GM21360 (cell line): Measurements from ENCODE around the gene EPHA6.
"Not testable (repeated sequence)": the region's sequence is repeated elsewhere in the genome, so short reads cannot be mapped to it uniquely, and the experiment has no call there.

Experiments
- ATAC-seq: cut with Tn5 transposase; IDR thresholded peaks from one replicate; pipeline ENCODE4 v1.9.1; 2021; ENCODE audit warnings: mild to moderate bottlenecking, moderate library complexity; ENCODE audit not compliant: unreplicated experiment

Gene EPHA6

DNA sequence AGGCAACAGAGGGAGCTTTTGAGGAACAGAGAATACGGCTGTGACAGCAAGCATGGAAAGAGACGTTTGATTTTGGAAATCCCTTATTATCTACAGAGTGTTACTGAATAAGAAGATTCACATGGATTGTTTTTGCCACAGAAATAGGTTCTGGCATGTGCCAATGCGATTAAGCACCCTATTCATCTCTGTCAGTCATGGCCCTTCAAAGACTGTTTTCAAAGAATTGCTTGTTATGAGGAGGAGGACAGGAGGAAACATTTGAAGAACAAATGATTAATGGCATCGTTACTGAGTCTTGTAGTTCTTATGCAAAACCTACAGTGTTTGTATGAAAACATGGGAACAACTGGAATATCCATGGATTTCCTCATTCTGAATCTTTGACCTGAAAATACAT is 86.2 kb downstream of the EPHA6 start:
- no peak for ATAC-seq

DNA sequence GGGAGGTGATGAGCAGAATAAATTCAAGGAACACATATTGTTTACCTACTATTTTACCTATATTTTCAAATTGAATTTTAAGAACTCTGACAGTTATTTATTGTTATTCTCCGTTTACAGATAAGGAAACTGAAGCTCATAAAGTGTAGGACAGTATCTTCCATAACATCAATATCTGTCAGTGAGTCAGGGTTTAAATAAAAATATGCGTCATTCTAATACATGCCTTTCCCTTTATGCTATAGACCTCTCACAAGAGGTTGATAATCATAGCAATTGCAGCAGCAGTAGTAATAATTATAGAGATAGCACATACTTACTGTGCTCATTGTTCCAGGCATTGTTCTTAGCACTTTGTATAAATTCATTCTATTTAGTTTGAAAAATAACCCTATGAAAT is 101.1 kb downstream of the EPHA6 start:
- no peak for ATAC-seq

DNA sequence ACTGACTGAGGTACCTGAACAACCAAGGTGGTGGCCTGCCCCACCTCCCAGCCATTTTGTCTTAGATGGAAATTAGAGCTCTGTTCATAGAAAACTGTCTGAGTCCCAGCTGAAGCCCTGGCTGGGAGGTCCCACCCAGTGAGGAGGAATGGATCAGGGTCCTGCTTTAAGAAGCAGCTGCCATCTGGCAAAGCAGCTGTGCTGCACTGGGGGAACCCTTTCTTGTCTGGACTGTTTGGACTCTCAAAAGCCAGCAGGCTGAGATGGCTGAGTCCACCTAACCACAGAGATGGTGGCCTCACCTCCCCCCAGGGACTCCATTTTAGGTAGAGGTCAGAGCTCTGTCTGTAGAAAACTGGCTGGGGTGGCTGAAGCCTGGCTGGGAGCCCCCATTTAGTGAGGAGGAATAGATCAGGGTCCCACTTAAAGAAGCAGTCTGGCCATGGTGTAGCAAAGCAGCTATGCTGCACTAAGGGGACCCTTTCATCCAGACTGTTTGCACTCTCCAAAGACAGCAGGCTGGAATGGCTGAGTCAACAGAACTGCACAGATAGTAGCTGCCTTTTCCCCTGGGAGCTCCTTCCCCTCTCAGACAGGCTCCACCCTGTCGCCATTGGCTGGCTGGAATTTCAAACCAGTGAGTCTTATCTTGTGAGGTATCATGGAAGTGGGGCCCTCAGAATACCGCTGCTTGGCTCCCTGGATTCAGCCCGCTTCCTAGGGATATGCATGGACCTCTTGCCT is 116.9 kb downstream of the EPHA6 start:
- no peak for ATAC-seq

DNA sequence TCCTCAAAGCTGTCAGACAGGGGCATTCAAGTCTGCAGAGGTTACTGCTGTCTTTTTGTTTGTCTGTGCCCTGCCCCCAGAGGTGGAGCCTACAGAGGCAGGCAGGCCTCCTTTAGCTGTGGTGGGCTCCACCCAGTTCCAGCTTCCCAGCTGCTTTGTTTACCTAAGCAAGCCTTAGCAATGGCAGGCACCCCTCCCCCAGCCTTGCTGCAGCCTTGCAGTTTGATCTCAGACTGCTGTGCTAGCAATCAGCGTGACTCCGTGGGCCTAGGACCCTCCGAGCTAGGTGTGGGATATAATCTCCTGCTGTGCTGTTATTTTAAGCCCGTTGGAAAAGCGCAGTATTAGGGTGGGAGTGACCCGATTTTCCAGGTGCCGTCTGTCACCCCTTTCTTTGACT is 127.7 kb downstream of the EPHA6 start:
- ATAC-seq, result not testable (repeated sequence)

DNA sequence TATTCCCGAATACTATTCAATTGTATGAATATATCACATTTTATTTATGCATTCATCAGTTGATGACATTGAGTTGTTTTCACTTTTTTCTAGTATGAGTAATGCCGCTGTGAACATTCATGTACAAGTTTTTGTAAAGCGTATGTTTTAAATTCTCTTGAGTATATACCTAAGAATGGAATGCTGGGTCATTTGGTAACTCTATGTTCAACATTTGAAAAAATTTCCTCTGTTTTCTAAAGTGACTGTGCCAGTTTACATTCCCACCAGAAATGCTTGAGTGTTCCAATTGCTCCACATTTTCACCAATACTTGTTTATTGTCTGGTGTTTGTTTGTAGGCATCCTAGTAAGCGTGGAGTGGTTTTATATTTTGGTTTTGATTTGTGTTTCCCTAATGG is 144.5 kb downstream of the EPHA6 start:
- ATAC-seq, result no peak

DNA sequence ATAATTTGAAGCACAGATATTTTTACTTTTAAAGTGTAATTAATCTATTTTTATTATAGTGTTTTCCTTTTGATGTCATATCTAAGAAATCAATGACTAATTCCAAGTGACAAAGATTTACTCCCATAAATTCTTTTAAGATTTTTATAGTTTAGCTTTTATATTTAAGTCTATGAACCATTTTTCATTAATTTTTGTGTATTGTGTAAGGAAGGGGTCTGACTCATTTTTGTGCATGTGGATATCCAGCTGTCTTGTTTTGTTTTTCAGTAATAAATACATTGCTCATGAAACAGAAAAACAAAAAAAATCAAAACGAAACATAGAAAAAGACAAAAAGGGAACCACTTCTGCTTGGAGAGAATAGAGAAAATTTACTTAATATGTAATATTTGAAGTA is 145.1 kb downstream of the EPHA6 start:
- ATAC-seq, result no peak

DNA sequence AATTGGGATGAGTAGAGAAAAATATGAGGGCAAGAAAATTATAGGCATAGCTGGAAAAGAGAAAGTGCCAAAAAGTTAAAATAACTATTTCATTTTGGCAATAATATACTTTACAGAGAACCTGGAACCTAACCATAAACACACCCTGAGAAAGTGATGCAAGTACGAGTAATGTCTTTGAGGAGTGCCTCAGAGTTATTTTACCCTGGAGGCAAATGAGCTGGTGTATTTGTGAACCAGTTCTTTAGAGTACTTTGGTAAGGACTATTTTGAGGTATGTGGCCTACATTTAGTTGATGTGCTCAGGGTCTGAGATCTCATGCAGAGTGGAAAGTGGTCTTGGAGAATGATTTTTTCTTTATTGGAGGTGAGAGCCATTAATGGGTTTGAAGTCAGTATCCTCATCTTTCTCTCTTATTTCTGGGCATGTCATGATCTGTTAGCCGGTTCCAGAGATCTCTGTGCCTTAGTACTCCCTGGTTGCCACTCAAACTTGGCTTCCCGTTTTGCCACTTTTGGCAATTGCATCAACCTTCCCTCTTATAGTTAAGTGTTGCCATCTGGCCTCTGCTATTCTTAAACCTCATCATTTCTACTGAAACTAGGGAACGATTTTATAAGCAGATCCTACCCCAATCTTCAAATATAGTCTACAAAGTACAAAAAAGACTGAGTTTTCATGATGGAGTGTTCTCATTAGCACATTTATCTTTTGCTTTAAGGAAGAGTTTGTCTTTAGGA is 145.7 kb downstream of the EPHA6 start:
- ATAC-seq, result no peak

DNA sequence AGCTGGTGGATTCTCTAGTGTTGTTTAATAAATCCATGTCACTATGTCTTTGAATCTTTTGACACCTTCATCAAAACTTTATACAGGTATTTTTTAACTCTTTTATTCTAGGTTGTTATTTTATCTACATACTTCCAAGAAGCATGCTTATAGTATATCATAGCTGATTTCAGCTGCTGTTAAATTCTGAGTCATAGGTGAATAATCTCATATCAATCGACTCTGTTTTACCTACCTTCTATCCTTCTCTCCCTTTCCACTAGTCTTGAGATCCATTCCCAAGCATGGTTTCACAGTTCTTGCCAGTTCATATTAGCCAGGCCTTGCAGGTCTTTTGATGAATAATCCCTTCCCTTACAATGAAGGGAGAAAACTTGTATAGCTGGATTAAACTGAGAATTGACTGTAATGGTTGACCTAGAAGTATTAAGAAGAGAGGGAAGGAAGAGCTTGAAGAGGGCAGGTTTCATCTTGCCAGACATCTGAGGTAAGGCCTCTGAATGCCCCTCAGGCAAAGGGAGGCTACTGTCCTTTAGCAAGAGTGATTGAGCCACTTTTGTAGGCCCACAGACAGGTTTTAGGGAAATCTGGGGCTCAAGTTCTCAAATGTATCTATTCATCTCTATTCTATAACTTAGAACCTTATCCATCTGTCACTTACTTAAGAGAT is 146.4 kb downstream of the EPHA6 start:
- no peak for ATAC-seq

DNA sequence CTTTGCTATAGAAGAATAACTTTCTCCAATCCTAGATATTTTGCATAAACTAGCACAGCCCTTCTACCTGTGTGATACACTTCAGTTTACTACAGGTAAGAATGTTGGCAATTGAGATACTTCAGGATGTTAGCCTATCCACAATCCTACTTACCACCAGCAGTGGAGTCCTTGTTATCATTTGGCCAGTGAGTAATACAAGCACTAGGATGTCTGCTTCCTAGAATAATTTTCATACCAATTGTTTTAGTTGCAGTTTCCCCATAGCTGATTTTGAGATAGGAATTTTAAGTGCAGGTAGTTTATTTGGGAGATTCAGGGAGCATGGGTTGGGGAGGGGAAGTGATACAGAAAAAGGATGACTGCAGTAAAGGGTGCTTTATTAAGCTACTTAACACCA is 147.2 kb downstream of the EPHA6 start:
- ATAC-seq, result no peak

DNA sequence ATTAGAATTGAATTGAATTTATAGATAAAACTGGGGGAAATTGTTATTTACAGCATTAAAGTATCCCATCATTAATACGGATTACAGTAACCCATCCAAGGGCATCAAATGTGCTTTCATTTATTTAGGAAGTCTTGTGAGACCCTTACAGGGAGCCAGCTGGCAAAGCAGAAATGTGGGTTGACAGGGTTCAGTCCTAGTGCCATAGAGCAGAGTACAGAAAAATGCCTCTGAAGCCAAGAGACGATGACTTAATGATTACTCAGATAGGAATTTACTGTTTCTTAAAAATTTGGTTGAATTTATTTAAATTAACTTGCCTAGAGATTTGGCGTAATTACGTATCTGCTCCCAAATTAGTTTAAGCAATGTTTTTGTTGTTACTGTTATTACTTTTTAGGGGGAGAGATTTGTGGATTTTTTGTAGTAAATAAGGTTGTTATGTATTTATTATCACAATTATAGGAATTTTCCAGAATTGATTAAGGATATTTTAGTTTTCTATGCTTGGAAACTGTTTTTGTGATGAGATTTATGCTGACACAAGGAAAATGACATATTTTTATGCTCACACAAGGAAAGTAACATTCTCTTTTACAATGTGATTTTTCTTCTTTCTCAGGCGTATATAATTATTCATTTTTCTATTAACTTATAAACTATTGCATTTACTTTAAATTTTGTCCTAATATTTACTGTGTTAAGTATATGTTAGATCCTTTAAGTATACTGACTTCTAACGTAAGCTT is 152.0 kb downstream of the EPHA6 start:
- ATAC-seq, result no peak

DNA sequence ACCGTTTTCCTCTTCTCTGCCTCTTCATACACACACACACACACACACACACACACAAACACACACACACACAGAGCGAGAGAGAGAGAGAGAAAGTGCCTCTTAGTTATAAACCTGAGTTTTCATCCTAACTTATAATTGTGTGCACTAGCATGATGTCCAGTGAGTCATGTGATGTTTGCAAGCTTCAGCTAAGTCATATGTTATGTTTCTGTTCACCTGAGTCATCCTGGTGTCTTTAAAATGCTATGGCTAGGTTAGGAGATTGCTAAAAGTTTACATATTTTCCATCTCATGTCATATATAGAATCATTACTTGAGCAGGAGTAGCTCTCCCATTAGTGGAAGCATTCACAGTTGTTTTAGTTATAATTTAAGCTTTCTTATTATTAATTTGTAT is 155.8 kb downstream of the EPHA6 start:
- no peak for ATAC-seq

DNA sequence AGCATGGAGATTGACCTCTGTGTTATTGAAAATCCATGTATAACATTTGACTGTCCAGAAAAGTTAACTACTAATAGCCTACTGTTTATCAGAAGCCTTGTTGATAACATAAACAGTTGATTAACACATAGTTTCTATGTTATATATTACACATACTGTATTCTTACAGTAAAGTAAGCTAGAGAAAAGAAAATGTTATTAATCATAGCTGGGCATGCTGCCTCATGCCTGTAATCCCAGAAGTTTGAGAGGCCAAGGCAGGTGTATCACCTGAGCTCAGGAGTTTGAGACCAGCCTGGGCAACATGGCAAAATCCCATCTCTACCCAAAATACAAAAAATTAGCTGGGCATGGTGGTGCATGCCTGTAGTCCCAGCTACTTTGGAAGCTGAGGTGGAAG is 163.3 kb downstream of the EPHA6 start:
- no peak for ATAC-seq

DNA sequence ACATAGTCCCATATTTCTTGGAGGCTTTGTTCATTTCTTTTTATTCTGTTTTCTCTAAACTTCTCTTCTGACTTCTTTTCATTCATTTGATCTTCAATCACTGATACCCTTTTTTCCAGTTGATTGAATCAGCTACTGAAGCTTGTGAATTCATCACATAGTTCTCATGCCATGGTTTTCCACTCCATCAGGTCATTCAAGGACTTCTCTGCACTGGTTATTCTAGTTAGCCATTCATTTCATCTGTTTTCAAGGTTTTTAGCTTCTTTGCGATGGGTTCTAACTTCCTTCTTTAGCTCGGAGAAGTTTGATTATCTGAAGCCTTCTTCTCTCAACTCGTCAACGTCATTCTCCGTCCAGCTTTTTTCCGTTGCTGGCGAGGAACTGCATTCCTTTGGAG is 169.3 kb downstream of the EPHA6 start:
- not testable (repeated sequence) for ATAC-seq

DNA sequence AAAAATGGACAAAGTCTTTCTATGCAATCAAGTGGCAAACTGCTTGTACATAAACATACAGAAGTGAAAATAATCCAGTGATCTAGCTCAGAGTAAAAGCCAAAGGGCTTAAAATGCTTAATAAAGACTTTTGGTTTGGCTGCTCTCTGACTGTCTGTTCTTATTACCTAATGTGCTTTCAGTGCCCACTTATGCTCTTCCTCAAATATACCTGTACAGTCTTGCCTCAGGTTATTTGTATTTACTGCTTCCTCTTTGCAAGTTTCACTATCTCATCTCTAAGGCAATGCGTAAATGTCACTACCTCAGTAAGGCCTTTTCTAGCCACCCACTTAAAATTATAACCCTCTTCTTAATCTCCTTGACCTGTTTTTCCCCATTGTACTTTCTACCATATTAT is 171.8 kb downstream of the EPHA6 start:
- ATAC-seq, result no peak

DNA sequence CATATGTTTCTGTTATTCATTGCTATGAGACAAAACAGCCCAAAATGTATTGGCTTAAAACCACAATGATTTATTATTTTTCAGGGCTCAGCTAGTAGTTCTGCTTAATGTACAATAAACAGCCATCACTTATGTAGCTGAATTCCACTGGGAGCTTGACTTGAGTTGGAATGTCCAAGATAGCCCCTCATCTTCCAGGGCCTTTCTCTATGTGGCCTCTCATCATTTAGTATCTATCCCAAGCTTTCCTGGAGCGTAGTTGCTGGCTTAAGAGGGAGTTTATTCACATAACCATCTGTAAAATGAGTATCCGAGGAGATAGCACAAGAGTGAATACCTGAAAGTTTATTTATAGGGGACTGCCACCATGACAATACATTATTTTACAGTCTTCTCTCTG is 176.8 kb downstream of the EPHA6 start:
- no peak for ATAC-seq

DNA sequence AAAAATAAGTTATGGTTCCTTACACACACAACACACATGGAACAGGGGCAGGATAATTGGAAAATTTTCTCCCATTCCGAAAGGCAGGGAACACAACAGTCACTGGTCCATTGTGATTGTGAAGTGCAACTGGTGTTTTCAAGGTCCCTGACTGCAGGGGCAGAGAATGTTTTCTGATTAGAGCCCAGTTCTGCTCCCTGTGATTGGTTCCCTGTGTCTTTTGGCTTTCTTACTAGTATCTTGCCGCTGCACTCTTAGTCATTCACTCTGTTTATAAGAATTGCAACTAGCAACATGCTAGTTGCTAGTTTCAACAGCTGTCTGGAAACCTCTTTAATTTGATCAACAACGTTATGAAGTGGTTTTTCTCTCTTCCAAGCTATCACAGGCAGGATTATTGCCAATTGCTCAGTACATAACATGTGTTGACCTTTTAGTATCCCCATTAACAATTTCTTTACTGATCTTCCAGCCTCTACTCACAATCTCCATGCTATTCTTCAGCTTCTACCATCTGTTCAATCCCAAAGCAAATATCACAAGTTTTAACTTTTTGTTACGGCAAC is 177.5 kb downstream of the EPHA6 start:
- ATAC-seq, result no peak

DNA sequence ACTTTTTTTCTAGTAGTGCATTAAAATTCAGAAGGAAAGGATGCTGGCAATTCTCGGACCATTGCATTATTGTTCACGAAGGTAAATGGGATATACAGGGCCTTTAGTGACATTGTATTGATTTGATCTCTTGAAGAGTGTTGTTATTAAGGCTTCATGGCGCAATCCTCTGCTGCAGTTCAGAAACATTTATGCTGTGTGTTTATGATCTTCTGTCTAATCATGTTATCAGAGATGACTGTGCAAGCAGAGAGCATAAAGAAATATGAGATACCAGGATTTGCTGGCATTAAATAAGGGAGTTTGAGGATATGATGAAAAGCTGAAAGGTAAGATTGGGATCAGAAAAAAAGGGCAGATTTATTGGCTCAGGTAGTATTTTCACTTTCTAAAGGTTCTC is 180.6 kb downstream of the EPHA6 start:
- no peak for ATAC-seq

DNA sequence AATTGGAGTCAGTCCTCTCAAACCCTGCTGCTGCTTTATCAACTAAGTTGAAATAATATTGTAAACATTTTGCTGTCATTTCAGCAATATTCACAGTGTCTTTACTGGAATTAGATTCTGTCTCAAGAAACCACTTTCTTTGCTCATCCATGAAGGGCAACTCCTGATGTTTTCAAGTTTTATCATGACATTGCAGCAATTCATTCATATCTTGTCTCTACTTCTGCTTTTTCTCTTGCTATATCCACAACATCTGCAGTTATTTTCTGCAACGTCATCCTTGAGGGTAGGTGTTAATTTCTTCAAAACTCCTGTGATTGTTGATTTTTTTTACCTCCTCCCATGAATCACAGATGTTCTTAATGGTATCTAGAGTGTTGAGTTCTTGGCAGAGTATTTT is 181.6 kb downstream of the EPHA6 start:
- no peak for ATAC-seq

DNA sequence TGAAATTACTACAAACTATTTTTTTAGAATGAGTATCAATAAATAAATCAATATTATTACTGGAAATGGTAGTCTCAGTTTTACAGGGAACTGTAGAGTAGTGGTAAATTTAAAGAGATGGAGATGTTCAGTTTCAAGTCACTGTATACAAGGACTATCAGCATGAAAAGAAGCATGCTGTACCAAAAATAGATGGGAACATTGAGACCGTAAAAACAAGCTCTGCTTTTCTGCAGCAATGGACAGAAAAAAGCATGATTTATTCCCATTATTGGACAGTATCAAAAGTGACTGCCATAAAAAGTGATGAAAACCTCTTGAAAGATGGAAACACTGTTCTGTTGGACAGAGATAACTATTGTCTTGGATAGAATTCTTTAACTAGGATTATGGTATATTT is 187.2 kb downstream of the EPHA6 start:
- ATAC-seq, result no peak

DNA sequence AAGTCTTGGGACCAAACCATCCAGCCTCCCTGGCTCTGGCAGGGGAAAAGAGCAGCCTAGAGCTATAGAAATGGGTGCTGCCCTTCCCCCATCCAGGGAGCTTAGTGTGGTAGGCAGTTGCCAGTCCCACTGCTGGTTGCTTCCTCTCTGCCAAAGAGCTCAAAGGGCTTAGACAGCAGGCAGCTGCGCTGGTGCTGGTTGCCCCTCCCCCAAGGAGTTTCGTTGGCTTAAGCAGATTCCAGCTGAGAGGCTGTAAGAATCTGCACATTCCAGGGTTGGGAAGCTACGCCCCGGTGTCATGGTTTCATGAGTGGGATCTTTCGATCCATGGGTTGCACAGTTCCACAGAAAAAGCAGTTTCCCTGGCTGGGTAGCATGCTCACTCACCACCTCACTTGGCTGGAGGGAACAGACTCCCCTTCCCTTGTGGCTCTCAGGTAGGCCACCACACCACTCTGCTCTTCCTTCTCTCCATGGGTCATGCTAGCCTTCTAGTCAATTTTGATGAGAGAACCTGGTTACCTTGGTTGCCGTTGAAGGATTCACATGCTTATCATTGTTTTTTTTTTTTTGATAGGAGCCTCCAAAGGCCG is 195.1 kb downstream of the EPHA6 start:
- ATAC-seq, result no peak
